ENCODE results near the gene ATAD3A. TPM values are rescaled to one million over a fixed set of nuclear protein-coding genes. Genes with fewer than 3 reads are reported as not detected.
"Not testable (repeated sequence)": the region's sequence is repeated elsewhere in the genome, so short reads cannot be mapped to it uniquely, and the experiment has no call there.

Gene ATAD3A
- total RNA-seq, 1 donor from 2014 or later = 19.4 TPM

DNA sequence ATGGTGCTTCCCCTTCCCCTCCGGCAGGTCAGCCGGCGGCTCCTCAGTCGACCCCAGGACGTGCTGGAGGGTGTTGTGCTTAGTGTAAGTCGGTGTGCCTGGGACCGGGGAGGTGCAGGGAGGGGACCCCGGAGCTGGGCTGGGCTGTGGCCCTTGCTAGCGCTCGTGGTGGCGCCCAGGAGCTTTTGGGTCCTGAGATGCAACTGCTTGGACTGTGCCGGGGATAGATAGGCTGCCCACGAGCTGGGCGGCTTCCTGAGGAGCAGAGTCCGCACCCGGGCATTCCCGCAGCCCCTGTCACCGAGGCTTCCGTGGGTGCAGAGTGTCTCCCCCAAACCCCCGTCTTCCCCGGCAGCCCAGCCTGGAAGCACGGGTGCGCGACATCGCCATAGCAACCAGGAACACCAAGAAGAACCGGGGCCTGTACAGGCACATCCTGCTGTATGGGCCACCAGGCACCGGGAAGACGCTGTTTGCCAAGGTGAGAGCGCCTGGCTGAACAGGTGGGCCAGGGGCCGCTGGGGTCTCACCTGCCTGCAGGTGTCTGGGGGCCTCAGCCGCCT, 26.1 kb upstream of the ATAD3A start:
- intact Hi-C loops (cut with DNase I); DNase-seq (ENCODE audit: low spot score); ATAC-seq: not testable (repeated sequence)

DNA sequence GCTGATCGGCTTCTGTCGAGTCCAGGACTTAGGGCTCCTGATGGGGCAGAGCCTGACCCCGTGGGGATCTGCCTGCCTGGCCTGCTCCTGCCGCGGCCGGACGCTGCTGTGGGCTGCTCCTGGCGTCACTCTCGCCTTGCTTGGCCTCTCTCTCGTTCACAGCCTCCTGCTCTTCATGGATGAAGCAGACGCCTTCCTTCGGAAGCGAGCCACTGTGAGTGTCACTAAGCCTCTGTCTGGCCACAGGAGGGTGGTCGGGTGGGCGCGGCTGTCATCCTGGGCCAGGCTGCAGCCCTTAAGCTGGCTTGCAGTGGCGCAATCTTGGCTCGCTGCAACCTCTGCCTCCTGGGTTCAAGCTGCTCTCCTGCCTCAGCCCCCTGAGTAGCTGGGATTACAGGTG, 24.3 kb upstream of the ATAD3A start:
- DNase-seq (ENCODE audit: low spot score) (no peak), ATAC-seq (no peak)
- intact Hi-C loops (cut with DNase I) = no loop called here

DNA sequence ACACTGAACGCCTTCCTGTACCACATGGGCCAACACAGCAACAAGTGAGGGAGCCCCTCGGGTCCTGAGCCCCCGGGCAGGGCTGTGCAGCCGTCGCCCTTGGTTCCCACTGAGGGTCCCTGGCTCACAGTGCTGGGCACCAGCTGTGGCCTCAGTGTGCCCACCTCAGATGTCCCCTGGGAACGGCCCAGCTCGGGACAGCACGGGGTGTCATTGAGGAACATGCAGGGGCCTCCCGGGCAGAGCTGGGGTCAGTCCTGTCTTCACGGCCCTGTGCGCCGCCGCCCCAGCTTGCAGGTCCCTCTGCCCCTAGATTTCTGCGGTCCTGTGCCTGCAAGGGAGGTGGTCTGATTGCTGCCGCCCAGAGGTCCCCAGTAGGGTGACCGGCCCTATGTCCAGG, 22.7 kb upstream of the ATAD3A start:
- DNase-seq (ENCODE audit: low spot score) (no peak), ATAC-seq (no peak)
- intact Hi-C loops (cut with DNase I) = no loop called here

- no peak for ATAC-seq
- DNase-seq (ENCODE audit: low spot score) = no peak
- intact Hi-C loops (cut with DNase I) = loop anchor here (10.0 kb wide), 1 partner anchor 95 kb away; the partner anchor contains the start of gene CCNL2
Observed at GRCh38 chr1:1489861-1490260, 22.1 kb upstream of the ATAD3A start.

DNA sequence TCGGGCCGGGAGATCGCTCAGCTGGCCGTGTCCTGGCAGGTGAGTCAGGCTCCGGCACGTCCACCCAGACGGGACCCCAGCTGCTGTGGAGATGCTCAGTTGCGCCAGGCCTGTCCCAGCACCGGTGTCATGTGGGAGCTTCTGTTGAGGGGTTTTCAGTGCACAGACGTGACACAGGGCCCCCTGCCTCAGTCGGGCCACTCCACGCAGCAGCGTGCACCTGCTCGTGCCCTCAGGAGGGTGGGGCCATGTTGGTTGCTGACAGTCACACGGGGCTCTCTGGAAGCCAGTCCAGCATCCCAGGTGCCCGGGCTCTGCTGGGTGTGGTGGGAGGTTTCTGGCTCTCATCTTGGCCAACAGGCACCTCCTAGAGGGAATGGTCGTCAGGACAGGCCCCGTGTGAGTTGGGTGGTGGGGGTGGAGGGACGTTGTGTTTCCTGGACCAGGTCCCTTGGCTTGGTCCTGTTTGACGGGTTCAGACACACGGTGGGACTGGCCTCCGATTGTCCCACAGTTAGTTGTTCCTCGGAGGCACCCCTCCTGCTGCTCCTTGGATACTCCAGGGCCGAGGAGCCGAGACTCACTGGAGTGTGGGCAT, 21.2 kb upstream of the ATAD3A start:
- intact Hi-C loops (cut with DNase I) = loop anchor here (10.0 kb wide), 1 partner anchor 96 kb away; the partner anchor contains the start of gene CCNL2
- DNase-seq (ENCODE audit: low spot score) = no peak
- ATAC-seq = no peak

DNA sequence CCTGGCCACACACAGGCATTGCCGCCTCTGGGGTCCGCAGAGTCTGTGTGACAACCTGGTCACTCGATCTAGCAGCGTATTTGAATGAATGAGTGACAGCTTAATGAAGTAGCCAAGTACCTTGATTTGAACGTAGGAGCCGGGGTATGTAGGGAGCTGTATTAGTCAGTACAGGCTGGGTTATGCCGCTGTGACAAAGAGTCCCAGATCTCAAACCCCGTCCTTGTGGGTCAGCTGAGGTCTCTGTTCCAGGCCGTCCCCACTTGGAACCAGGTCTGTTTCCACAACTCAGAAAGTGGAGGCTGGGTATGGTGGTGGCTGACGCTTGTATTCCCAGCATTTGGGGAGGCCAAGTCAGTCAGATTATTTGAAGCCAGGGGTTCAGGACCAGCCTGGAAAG, 20.4 kb upstream of the ATAD3A start:
- DNase-seq (ENCODE audit: low spot score) (no peak), ATAC-seq (no peak)

GRCh38 chr1:1494311-1494710, 17.7 kb upstream of the ATAD3A start:
- DNase-seq (ENCODE audit: low spot score); ATAC-seq: not testable (repeated sequence)
- intact Hi-C loops (cut with DNase I) = loop anchor here (10.0 kb wide), 1 partner anchor 100 kb away; the partner anchor contains the start of gene CCNL2

More for the DNA sequence above, 20.4 kb upstream of the ATAD3A start:
- intact Hi-C loops (cut with DNase I) = loop anchor here (10.0 kb wide), 1 partner anchor 97 kb away; the partner anchor contains the start of gene CCNL2

GRCh38 chr1:1495461-1495975, 16.4 kb upstream of the ATAD3A start:
- not testable (repeated sequence) for DNase-seq (ENCODE audit: low spot score)
- intact Hi-C loops (cut with DNase I) = loop anchor here (10.0 kb wide), 1 partner anchor 101 kb away; the partner anchor contains the start of gene CCNL2
- ATAC-seq = peak; percentile 51

DNA sequence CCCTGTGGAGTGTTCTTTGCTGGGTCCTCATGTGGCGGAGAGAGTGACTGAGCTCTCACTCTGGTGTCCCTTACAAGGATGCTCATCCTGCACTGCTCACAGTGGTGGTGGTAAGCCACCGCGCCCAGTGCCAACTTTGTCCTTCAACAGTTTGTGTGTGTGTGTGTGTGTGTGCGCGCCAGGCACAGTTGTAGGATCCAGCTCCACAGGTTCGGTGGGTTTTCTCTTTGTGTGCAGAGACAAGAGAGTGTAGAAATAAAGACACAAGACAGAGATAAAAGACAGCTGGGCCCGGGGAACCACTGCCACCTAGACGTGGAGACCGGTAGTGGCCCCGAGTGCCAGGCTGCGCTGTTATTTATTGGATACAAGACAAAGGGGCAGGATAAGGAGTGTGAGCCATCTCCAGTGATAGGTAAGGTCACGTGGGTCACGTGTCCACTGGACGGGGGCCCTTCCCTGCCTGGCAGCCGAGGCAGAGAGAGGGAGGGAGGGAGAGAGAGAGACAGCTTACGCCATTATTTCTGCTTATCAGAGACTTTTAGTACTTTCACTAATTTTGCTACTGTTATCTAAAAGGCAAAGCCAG, 7.1 kb upstream of the ATAD3A start:
- intact Hi-C loops (cut with DNase I) = not testable (repeated sequence)
- ATAC-seq (peak; percentile 56), DNase-seq (ENCODE audit: low spot score) (peak; percentile 77)

DNA sequence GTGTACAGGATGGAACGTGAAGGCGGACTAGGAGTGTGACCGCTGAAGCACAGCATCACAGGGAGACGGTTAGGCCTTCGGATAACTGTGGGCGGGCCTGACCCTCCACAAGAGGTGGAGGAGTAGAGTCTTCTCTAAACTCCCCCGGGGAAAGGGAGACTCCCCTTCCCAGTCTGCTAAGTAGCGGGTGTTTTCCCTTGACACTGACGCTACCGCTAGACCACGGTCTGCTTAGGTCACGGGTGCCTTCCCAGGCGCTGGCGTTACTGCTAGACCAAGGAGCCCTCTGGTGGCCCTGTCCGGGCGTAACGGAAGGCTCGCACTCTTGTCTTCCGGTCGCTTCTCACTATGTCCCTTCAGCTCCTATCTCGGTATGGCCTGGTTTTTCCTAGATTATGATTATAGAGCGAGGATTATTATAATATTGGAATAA, 6.6 kb upstream of the ATAD3A start:
- intact Hi-C loops (cut with DNase I); DNase-seq (ENCODE audit: low spot score): not testable (repeated sequence)
- peak; percentile 77 for ATAC-seq

DNA sequence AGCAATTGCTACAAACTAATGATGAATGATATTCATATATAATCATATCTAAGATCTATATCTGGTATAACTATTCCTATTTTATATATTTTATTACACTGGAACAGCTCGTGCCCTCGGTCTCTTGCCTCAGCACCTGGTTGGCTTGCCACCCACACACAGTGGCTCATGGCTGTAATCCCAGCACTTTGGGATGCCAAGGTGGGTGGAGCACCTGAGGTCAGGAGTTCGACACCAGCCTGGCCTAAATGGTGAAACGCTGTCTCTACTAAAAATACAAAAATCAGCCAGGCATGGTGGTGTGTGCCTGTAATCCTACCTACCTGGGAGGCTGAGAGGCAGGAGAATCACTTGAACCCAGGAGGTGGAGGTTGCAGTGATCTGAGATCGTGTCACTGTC, 6.2 kb upstream of the ATAD3A start:
- ATAC-seq; DNase-seq (ENCODE audit: low spot score); intact Hi-C loops (cut with DNase I): not testable (repeated sequence)

DNA sequence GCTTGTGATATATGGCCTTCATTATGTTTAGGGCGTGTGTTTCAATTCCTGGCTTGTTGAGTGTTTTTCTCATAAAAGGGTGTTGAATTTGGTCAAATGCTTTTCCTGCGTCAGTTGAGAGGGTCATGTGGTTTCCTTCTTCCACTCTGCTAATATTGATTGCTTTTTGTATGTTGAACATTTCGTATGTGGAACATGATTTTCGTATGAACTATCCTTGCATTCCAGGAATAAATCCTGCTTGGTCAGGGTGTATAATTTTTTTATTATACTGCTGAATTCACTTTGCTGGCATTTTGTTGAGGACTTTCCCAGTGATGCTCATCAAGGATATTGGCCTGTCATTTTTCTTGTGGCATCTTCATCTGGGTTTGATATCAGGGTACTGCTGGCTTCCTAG, 4.7 kb upstream of the ATAD3A start:
- intact Hi-C loops (cut with DNase I) = no loop called here
- no peak for ATAC-seq
- no peak for DNase-seq (ENCODE audit: low spot score)

DNA sequence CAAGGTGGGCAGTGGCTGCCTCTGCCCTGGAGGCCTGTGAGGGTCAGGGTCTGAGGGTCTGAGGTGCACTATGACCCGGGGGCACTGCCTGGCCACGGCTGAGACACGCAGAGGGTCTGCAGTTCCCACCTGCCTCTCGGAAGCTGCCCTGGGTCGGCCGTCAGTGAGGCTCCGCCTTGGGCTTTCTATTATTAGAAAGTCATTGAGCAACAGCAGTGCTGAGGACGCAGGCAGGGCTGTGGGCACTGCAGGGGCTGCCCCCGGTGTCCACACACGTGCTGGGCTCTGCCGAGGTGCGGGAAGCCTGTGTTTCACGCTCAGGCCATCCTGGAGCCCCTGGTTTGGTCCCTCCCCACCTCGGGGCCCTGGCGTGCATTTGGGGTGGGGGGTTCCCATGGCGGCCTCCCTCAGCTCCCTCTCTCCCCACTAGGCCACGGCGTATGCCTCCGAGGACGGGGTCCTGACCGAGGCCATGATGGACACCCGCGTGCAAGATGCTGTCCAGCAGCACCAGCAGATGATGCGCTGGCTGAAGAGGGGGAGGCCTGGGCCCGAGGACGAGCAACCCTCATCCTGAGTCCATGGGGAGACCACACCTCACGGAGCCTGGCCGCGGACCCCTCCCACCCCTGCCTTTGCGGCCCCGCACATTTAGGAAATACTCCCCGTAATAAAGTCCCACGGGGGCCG, 3.0 kb upstream of the ATAD3A start:
- ATAC-seq; DNase-seq (ENCODE audit: low spot score); intact Hi-C loops (cut with DNase I): not testable (repeated sequence)

DNA sequence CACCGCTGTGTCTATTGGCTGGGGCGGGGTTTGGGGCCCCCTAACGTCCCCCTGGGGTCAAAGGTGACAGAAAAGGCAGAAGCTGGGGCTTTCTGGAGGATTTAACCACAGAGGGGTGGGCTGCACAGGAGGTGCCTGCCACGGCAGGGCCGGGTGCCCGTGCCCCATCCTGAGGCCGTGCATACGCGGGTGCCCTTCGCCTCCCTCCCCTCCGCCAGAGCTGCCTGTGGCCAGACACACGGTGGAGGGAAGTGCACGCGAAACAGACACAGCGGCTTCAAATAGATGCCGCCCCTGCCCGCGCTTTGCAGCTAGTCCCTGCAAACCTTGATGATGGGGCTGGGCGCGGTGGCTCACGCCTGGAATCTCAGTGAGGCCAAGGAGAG, 2.5 kb upstream of the ATAD3A start:
- intact Hi-C loops (cut with DNase I); ATAC-seq; DNase-seq (ENCODE audit: low spot score): not testable (repeated sequence)

DNA sequence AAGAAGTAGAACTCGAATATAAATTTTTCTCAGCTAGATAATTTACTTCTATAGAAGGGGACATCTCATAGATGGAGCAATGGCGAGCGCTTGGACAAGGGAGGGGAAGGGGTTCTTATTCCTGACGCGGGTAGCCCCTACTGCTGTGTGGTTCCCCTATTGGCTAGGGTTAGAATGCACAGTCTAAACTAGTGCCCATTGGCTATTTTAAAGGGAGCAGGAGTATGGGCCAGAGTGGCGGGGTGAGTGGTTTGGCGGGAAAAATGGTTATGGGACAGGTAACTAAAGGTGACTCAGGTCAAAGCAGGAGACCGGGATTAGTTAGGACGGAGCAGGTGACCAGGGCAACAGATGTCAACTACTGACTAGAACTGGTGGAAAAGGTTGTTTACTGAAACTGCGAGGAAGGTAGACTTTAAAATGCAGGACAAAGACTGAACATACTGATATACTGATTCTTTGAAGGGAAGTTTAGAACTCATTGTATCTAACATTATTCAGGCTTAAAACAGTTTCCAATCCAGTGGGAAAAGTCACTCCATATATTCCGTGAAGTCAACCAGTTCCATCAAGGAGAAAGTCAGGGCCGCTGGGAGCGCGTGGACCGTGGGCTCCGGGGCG, 940 bp upstream of the ATAD3A start:
- intact Hi-C loops (cut with DNase I) = no loop called here
- no peak for ATAC-seq
- DNase-seq (ENCODE audit: low spot score) = no peak

DNA sequence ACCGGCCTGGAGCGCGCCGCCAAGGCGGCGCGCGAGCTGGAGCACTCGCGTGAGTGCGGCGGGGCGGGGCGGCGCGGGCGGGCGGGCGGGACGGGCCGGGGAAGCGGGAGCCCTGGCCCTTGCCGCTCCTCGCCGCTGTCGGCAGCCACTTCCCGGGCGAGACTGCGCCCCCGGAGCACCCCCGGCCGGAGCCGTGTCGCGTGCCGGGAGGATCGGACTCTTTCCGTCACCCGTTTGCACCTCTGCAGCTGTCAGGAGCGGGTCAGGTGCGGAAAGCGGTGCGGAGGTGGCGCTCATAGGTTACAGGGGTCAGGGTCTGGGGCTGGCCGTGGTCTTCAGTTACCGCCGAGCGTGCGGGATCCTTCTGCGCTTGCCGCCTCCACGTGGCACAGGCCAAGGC, 463 bp downstream of the ATAD3A start:
- intact Hi-C loops (cut with DNase I); DNase-seq (ENCODE audit: low spot score); ATAC-seq: not testable (repeated sequence)

DNA sequence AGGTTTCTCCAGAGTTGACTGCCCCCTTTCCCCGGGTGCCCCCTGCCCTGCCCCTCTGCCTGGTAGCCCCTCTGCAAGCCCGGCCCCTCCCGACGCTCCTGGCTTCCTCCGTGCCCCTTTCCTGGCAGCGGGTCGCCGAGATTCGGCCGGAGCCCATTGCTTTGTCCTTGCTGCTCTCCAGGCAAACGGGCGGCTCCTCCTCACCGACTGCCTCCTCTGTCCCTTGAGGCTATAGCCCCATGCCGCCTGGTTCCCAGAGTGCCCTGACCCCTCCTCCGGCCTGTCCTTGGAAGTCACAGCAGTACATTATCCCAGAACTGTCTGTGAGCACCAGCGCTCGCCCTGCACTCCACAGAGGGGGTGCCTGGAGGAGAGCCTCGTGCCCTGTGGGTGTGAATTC, 1.7 kb downstream of the ATAD3A start:
- intact Hi-C loops (cut with DNase I); ATAC-seq; DNase-seq (ENCODE audit: low spot score): not testable (repeated sequence)

- intact Hi-C loops (cut with DNase I); DNase-seq (ENCODE audit: low spot score); ATAC-seq: not testable (repeated sequence)
Observed at GRCh38 chr1:1514376-1514775, 2.4 kb downstream of the ATAD3A start.

- intact Hi-C loops (cut with DNase I); DNase-seq (ENCODE audit: low spot score); ATAC-seq: not testable (repeated sequence)
Observed at GRCh38 chr1:1516923-1517322, 5.0 kb downstream of the ATAD3A start.
